Chondrocyte (in vitro differentiated cells): Measurements from ENCODE around the gene SH3RF1. TPM values are rescaled to one million over a fixed set of nuclear protein-coding genes. Genes with fewer than 3 reads are reported as not detected.

Source experiments
- DNase-seq: peaks from one replicate; pipeline ENCODE4 v3.0.0; 2021; ENCODE audit warnings: mixed read lengths, low spot score
- H3K27ac Mint-ChIP-seq: one replicate; pipeline ENCODE4 v1.8.0; 2021; ENCODE audit warnings: mild to moderate bottlenecking, moderate library complexity, mixed read lengths; ENCODE audit not compliant: unreplicated experiment
- H3K27me3 Mint-ChIP-seq: 2 replicates; pipeline ENCODE4 v1.8.0; 2021; ENCODE audit warnings: low read depth, mixed read lengths
- H3K36me3 Mint-ChIP-seq: 2 replicates; pipeline ENCODE4 v1.8.0; 2021; ENCODE audit warnings: low read depth, mixed read lengths
- H3K4me1 Mint-ChIP-seq: 2 replicates; pipeline ENCODE4 v1.8.0; 2021; ENCODE audit warnings: low read depth, mild to moderate bottlenecking, mixed read lengths
- H3K4me3 Mint-ChIP-seq: one replicate; pipeline ENCODE4 v1.8.0; 2021; ENCODE audit warnings: mild to moderate bottlenecking, moderate library complexity, mixed read lengths; ENCODE audit not compliant: unreplicated experiment
- H3K9me3 Mint-ChIP-seq: 2 replicates; pipeline ENCODE4 v1.8.0; 2021; ENCODE audit warnings: low read depth, mixed read lengths
- total RNA-seq: library from RNA; stranded (reverse); gene quantifications from 3 replicates; pipeline ENCODE4 v1.2.1, GENCODE V29; 2021
- TF ChIP-seq, protein P1 (sequence below): fragments of 200-600 bp; sonication (generic); IDR thresholded peaks from 2 replicates; pipeline ENCODE4 v1.5.0; 2021; ENCODE audit warnings: antibody characterized with exemption, mild to moderate bottlenecking, moderate library complexity

Gene SH3RF1
- total RNA-seq, 1 donor from 2014 or later: 25.2 TPM

DNA sequence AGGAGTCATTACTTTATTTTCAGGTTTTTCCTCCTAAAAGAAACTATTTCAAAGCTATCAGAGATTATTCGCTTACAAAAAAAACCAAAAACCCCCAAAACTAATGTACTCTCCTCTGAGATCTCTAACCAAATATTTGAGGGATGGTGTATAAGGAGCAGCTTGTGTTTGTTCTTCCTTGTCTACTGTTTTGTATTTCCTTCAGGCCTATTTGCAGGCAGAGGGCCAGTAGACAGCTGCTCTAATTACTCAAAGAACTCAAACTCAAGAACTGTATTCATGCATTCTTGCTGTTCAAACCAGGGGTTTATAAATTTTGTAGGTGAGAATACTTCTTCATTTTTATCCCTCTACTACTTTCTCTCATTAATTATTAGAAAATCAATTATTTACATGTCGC, 51.3 kb downstream of the SH3RF1 start:
- Mint-ChIP-seq H3K9me3 (peaks cover 1% of the 10 kb centered on the region), H3K4me3 (no peak overlapping the region), H3K4me1 (peaks cover 16% of the 10 kb centered on the region), H3K27ac (no peak overlapping the region), H3K27me3 (no peaks in the 10 kb centered on the region), H3K36me3 (peaks cover 2% of the 10 kb centered on the region)
- TF ChIP-seq, protein P1, sequence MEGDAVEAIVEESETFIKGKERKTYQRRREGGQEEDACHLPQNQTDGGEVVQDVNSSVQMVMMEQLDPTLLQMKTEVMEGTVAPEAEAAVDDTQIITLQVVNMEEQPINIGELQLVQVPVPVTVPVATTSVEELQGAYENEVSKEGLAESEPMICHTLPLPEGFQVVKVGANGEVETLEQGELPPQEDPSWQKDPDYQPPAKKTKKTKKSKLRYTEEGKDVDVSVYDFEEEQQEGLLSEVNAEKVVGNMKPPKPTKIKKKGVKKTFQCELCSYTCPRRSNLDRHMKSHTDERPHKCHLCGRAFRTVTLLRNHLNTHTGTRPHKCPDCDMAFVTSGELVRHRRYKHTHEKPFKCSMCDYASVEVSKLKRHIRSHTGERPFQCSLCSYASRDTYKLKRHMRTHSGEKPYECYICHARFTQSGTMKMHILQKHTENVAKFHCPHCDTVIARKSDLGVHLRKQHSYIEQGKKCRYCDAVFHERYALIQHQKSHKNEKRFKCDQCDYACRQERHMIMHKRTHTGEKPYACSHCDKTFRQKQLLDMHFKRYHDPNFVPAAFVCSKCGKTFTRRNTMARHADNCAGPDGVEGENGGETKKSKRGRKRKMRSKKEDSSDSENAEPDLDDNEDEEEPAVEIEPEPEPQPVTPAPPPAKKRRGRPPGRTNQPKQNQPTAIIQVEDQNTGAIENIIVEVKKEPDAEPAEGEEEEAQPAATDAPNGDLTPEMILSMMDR: no peak
- DNase-seq: no peak

DNA sequence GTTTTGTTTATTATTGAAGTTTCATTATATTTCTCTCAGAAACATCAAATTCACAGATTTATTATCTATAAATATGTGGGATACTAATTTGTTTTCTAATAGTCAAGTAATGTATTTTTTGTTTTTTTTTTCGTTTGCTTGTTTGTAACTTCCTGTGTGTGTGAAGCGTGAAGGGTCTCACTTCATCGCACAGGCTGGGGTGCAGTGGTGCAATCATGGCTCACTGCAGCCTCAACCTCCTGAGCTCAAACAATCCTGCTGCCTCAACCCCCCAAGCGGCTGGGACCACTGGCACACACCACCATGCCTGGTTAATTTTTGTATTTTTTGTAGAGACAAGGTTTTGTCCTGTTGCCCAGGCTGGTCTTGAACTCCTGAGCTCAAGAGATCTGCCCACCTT, 55.1 kb downstream of the SH3RF1 start:
- no peak overlapping the region for H3K4me3 Mint-ChIP-seq

DNA sequence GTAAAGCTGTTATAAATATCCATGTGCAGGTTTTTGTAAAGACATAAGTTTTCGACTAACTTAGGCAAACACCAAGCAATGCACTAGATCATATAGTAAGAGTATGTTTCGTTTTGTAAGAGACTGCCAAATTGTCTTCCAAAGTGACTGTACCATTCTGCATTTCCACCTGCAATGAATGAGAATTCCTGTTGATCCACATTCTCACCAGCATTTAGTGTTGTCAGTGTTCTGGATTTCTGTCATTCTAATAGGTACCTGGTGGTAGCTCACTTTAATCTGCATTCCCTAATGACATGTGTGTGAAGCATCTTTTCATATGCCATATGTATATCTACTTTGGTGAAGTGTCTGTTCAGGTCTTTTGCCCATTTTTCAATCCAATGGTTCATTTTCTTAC, 57.8 kb downstream of the SH3RF1 start:
- Mint-ChIP-seq H3K4me3 (no peak overlapping the region), H3K9me3 (peaks cover 15% of the 10 kb centered on the region), H3K27ac (no peak overlapping the region), H3K27me3 (no peaks in the 10 kb centered on the region), H3K36me3 (peaks cover 19% of the 10 kb centered on the region), H3K4me1 (peaks cover 31% of the 10 kb centered on the region)
- TF ChIP-seq, protein P1: no peak
- DNase-seq: no peak

More for the DNA sequence above, 55.1 kb downstream of the SH3RF1 start:
- peaks cover 27% of the 10 kb centered on the region for H3K4me1 Mint-ChIP-seq
- no peak overlapping the region for H3K27ac Mint-ChIP-seq
- peaks cover 15% of the 10 kb centered on the region for H3K9me3 Mint-ChIP-seq
- DNase-seq: no peak
- TF ChIP-seq, protein P1: no peak
- no peaks in the 10 kb centered on the region for H3K27me3 Mint-ChIP-seq
- H3K36me3 Mint-ChIP-seq: peaks cover 15% of the 10 kb centered on the region

DNA sequence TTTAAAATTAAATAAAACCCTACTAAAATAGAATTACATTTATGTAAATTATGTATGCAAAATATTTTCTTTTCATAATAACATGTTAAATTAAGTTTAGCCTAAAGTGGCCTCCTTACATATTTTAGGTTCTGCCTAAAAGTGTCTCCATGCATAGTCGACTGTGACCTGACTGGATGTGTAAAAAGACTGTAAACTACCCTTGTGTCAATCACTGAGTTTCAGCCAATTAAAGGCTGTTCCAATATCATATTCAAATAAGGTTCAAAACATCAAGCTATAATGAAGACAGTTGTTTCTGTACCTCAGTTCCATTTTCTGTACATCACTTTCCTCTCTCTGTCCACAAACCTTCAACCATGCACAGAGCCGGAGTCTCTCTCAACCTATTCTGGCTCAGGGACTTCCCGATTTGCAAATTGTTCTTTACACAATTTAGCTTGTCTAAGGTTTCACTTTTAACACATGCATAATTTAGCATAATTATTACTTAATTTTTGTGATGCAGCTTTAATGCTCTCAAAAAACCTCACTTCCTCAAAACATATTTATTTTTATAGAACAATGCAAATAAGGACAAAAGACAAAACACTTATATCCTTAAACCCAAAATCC, 60.1 kb downstream of the SH3RF1 start:
- peaks cover 19% of the 10 kb centered on the region for H3K36me3 Mint-ChIP-seq
- no peak overlapping the region for H3K27ac Mint-ChIP-seq
- DNase-seq: no peak
- peaks cover 15% of the 10 kb centered on the region for H3K9me3 Mint-ChIP-seq
- peaks cover 38% of the 10 kb centered on the region for H3K4me1 Mint-ChIP-seq
- H3K27me3 Mint-ChIP-seq: no peaks in the 10 kb centered on the region
- H3K4me3 Mint-ChIP-seq: no peak overlapping the region
- TF ChIP-seq, protein P1: no peak

DNA sequence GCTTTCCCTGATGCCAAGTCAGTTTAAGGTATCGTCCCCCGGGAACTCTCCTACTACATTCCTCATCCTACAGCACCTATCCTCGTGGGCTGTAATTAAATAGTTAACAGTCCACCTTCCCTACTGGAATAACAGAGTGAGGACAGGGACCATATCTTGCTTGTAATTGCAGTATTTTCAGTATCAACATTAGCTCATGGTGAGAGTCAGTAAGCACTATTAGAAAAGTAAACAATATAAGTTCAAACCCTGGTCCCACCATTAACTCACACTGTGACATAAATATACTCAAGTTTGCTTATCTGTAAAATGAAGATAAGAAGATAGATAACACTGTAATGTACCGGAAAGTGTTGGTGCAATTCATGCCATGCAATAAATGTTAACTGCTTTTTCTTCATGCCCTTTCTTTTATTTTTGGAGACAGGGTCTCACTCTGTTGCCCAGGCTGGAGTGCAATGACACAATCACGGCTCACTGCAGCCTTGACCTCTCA, 61.3 kb downstream of the SH3RF1 start:
- Mint-ChIP-seq H3K9me3 (peaks cover 14% of the 10 kb centered on the region), H3K4me1 (peaks cover 50% of the 10 kb centered on the region), H3K27me3 (no peaks in the 10 kb centered on the region), H3K4me3 (no peak overlapping the region), H3K36me3 (peaks cover 18% of the 10 kb centered on the region), H3K27ac (peak overlapping the region; percentile 51)
- TF ChIP-seq, protein P1: no peak
- DNase-seq: no peak
